SJCRH30 (cell line): ENCODE measurements around the gene TACSTD2. TPM values are rescaled to one million over a fixed set of nuclear protein-coding genes. Genes with fewer than 3 reads are reported as not detected.
A peak's percentile ranks its signal among the peaks of the same experiment; 100 is the strongest.
"Not testable (repeated sequence)": the region's sequence is repeated elsewhere in the genome, so short reads cannot be mapped to it uniquely, and the experiment has no call there.

ENCODE experiments used
- DNase-seq, 2 experiments: peaks; one replicate each; pipeline ENCODE4 v3.0.0-alpha.2; 2015 to 2020
- H3K27ac ChIP-seq: fragments of 250-450 bp; sonication (Bioruptor Pico); 2 replicates; pipeline ENCODE4 v1.5.1; 2020; ENCODE audit warnings: mild to moderate bottlenecking, moderate library complexity
- H3K27me3 ChIP-seq: fragments of 250-450 bp; sonication (Bioruptor Pico); 2 replicates; pipeline ENCODE4 v1.5.1; 2020; ENCODE audit warnings: mild to moderate bottlenecking, moderate library complexity
- H3K36me3 ChIP-seq: fragments of 250-450 bp; sonication (Bioruptor Pico); 2 replicates; pipeline ENCODE4 v1.5.1; 2020; ENCODE audit warnings: mild to moderate bottlenecking, moderate library complexity
- H3K4me1 ChIP-seq: fragments of 250-450 bp; sonication (Bioruptor Pico); 2 replicates; pipeline ENCODE4 v1.5.1; 2020; ENCODE audit warnings: mild to moderate bottlenecking, moderate library complexity
- H3K4me3 ChIP-seq: fragments of 250-450 bp; sonication (Bioruptor Pico); 2 replicates; pipeline ENCODE4 v1.5.1; 2020; ENCODE audit warnings: mild to moderate bottlenecking, moderate library complexity
- H3K9me3 ChIP-seq: fragments of 250-450 bp; sonication (Bioruptor Pico); replicated peaks from 2 replicates; pipeline ENCODE4 v1.5.1; 2020; ENCODE audit warnings: mild to moderate bottlenecking, moderate library complexity
- total RNA-seq: library from RNA; depleted of rRNA; stranded (reverse); fragments of >200 nt; shearing (Covaris generic); gene quantifications from 2 replicates; pipeline ENCODE4 v1.2.3, GENCODE V29; 2014; rRNA removed

TACSTD2 gene
- not detected in 2 replicates for total RNA-seq

GRCh38 chr1:58576727-58577653 lies at the start of gene TACSTD2:
Gene TACSTD2 (minus strand): TSS chr1:58577252. CDS start chr1:58577156, 96 bp downstream.
- 0 out of 2 replicates have a peak, but pooled peaks cover 6% of the 10 kb centered on the region for H3K9me3 ChIP-seq
- H3K4me1 ChIP-seq = peaks cover 12% of the 10 kb centered on the region; the same call in 1 of the 2 replicates
- H3K27ac ChIP-seq = no peak within 1 kb of the TSS
- H3K36me3 ChIP-seq = no peaks in the 10 kb centered on the region
- no peak within 1 kb of the TSS for H3K4me3 ChIP-seq
- H3K27me3 ChIP-seq = no peaks in the 10 kb centered on the region
- no peak for DNase-seq

DNA sequence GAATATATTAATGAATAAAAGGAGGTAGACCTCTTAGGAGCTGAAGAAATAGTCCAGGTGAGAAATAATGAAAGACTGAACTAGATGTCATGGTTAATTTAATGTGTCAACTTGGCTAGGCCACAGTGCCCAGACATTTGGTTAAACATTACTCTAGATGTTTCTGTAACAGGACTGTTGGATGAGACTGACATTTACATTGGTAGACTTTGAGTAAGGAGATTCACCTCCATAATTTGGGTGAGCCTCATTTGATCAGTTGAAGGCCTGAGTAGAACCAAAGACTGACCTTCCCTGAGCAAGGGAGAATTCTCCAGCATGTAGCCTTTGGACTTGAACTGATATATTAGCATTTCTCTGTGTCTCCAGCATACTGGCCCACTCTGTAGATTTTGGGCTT lies 49.2 kb upstream of the TACSTD2 start:
- Histone ChIP-seq H3K4me3 (no peak overlapping the region), H3K27ac (no peak overlapping the region), H3K36me3 (no peaks in the 10 kb centered on the region), H3K27me3 (no peaks in the 10 kb centered on the region), H3K9me3 (no peaks in the 10 kb centered on the region), H3K4me1 (peaks cover 10% of the 10 kb centered on the region)
- DNase-seq = no peak

- not testable (repeated sequence) for H3K4me3 ChIP-seq, H3K27me3 ChIP-seq, H3K36me3 ChIP-seq, H3K9me3 ChIP-seq, DNase-seq, H3K27ac ChIP-seq
- peaks cover 15% of the 10 kb centered on the region for H3K4me1 ChIP-seq
Observed at GRCh38 chr1:58623259-58623658, 46.2 kb upstream of the TACSTD2 start.

DNA sequence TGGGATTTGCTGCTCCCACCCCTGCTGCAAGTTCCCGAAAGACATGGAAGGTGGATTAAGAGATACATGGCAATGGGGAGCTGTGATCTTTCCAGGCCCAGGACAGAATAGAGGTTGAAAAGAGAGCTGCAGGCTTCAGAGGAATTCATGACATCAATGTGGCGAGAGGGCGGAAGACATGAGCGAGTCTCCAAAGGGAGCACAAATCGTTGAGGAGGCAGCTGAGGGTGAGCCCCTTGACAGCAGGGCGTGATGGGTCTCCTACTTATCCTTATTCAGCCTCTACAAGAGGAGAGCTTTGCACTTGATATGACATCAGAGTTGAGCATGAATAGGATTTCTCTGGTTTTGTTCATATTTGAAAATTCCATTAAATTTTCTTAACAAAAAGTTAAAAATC lies 45.5 kb upstream of the TACSTD2 start:
- H3K4me1 ChIP-seq = peaks cover 15% of the 10 kb centered on the region
- no peaks in the 10 kb centered on the region for H3K36me3 ChIP-seq
- H3K27me3 ChIP-seq = no peaks in the 10 kb centered on the region
- no peaks in the 10 kb centered on the region for H3K9me3 ChIP-seq
- no peak overlapping the region for H3K27ac ChIP-seq
- no peak overlapping the region for H3K4me3 ChIP-seq
- DNase-seq = no peak

GRCh38 chr1:58621391-58621790 lies 44.3 kb upstream of the TACSTD2 start:
- Histone ChIP-seq H3K9me3 (no peaks in the 10 kb centered on the region), H3K36me3 (no peaks in the 10 kb centered on the region), H3K4me1 (peaks cover 15% of the 10 kb centered on the region), H3K4me3 (no peak overlapping the region), H3K27me3 (no peaks in the 10 kb centered on the region), H3K27ac (no peak overlapping the region)
- peak in 1 of 2 experiments; percentile 20 for DNase-seq

DNA sequence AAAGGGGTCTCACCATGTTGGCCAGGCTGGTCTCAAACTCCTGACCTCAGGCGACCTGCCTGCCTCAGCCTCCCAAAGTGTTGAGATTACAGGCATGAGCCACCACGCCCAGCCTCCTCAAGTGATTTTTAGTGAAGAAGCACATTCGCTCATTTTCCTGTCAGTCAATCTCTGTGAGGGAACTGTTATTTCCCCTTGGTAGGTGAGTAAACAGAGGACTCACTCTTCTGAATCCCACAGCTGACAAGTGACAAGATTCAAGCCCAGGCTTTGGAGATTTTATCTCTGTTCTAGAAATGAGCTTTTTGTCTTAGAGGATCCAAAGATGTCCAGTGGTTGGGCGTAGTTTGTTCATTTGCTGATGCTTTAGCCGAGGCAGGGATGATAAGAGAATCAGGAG lies 43.9 kb upstream of the TACSTD2 start:
- no peak overlapping the region for H3K4me3 ChIP-seq
- H3K36me3 ChIP-seq = no peaks in the 10 kb centered on the region
- no peak overlapping the region for H3K27ac ChIP-seq
- H3K27me3 ChIP-seq = no peaks in the 10 kb centered on the region; the same call in 1 of the 2 replicates
- peaks cover 15% of the 10 kb centered on the region for H3K4me1 ChIP-seq
- DNase-seq = peak in 1 of 2 experiments; percentile 16
- H3K9me3 ChIP-seq = no peaks in the 10 kb centered on the region

DNA sequence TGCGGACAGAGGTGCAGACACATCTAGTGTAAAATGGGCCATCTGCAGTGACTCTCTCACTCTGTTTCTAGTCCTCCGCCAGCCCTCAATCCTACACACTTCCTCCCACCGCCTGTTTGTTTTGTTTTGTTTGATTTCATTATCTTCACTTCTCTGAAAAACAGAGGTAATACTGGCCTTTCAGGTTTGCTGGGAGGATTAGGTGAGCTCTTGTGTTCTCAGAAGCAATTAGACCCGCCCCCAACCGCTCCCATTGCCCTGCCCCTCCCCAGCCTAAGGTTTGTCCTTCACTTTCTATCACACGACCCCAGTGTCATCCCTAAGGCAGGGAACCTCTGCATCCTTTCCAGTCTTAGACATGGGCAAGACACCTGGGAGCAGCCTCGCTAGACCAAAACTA lies 43.2 kb upstream of the TACSTD2 start:
- no peak overlapping the region for H3K27ac ChIP-seq
- DNase-seq = no peak
- no peak overlapping the region for H3K4me3 ChIP-seq

DNA sequence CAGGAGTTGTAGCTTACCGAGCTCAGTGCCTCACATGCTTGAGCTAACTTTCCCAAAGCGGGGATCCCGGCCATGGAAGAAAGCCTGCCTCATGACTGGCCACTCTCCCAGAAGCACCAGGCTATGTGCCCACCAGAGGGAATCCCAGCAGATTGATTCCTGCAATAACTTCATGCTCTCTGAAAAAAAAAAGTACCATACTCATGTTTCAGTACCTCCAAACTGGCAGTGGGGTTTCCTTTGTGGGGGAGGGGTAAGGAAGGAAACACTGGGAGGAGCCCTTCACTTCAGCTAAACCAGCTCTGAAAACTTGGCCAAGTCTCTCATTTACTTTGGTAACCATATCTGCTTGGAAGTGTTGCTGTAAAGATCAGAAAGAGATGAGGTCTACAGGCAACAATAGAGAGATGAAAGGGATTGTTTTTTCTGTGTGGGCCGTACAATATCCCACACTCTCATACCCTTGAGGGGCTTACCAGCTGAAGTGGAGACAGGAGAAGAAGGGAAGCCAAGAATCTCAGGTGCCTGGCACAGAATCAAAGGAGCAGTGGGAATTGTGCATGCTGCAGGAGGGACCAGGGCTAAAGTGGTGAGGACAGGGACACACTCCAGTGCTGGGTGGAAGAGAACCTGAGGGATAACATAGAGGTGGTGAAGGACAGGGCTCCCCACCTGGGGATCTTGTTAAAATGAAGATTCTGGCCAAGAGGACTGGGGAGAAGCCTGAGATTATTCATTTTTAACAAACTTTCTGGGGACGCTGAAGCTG lies 42.4 kb upstream of the TACSTD2 start:
- no peaks in the 10 kb centered on the region; the same call in 1 of the 2 replicates for H3K27me3 ChIP-seq
- no peak overlapping the region for H3K27ac ChIP-seq
- H3K9me3 ChIP-seq = no peaks in the 10 kb centered on the region
- no peak for DNase-seq
- no peaks in the 10 kb centered on the region for H3K36me3 ChIP-seq
- H3K4me3 ChIP-seq = no peak overlapping the region
- H3K4me1 ChIP-seq = peaks cover 15% of the 10 kb centered on the region

More for the DNA sequence above, 43.2 kb upstream of the TACSTD2 start:
- H3K36me3 ChIP-seq = no peaks in the 10 kb centered on the region
- H3K27me3 ChIP-seq = no peaks in the 10 kb centered on the region; the same call in 1 of the 2 replicates
- peaks cover 15% of the 10 kb centered on the region for H3K4me1 ChIP-seq
- H3K9me3 ChIP-seq = no peaks in the 10 kb centered on the region

- no peaks in the 10 kb centered on the region for H3K9me3 ChIP-seq
- H3K4me1 ChIP-seq = peaks cover 15% of the 10 kb centered on the region
- no peaks in the 10 kb centered on the region for H3K36me3 ChIP-seq
- no peak overlapping the region for H3K4me3 ChIP-seq
- H3K27ac ChIP-seq = no peak overlapping the region
- H3K27me3 ChIP-seq = no peaks in the 10 kb centered on the region; the same call in 1 of the 2 replicates
- DNase-seq = no peak
Observed at GRCh38 chr1:58618303-58618702, 41.3 kb upstream of the TACSTD2 start.

- no peaks in the 10 kb centered on the region for H3K9me3 ChIP-seq
- DNase-seq = no peak
- H3K4me3 ChIP-seq = no peak overlapping the region
- H3K27me3 ChIP-seq = no peaks in the 10 kb centered on the region; the same call in 1 of the 2 replicates
- H3K4me1 ChIP-seq = no peaks in the 10 kb centered on the region
- no peak overlapping the region for H3K27ac ChIP-seq
- no peaks in the 10 kb centered on the region for H3K36me3 ChIP-seq
Observed at GRCh38 chr1:58611861-58612385, 34.9 kb upstream of the TACSTD2 start.

GRCh38 chr1:58608945-58609344 lies 31.9 kb upstream of the TACSTD2 start:
- H3K4me1 ChIP-seq = no peaks in the 10 kb centered on the region
- H3K27ac ChIP-seq = no peak overlapping the region
- peaks cover 13% of the 10 kb centered on the region for H3K9me3 ChIP-seq
- H3K36me3 ChIP-seq = no peaks in the 10 kb centered on the region
- H3K27me3 ChIP-seq = no peaks in the 10 kb centered on the region
- no peak for DNase-seq
- no peak overlapping the region for H3K4me3 ChIP-seq

- Histone ChIP-seq H3K27ac (no peak overlapping the region), H3K9me3 (peaks cover 18% of the 10 kb centered on the region), H3K4me3 (no peak overlapping the region), H3K4me1 (no peaks in the 10 kb centered on the region), H3K36me3 (no peaks in the 10 kb centered on the region), H3K27me3 (no peaks in the 10 kb centered on the region)
- no peak for DNase-seq
Observed at GRCh38 chr1:58608297-58608696, 31.2 kb upstream of the TACSTD2 start.

- H3K4me1 ChIP-seq = 0 out of 2 replicates have a peak, but pooled peaks cover 2% of the 10 kb centered on the region
- H3K4me3 ChIP-seq = no peak overlapping the region
- H3K27ac ChIP-seq = no peak overlapping the region
- no peaks in the 10 kb centered on the region for H3K36me3 ChIP-seq
- peaks cover 23% of the 10 kb centered on the region for H3K9me3 ChIP-seq
- no peak for DNase-seq
- H3K27me3 ChIP-seq = 0 out of 2 replicates have a peak, but pooled peaks cover 2% of the 10 kb centered on the region
Observed at GRCh38 chr1:58607391-58607790, 30.3 kb upstream of the TACSTD2 start.

- H3K27me3 ChIP-seq, DNase-seq, H3K4me3 ChIP-seq, H3K27ac ChIP-seq, H3K36me3 ChIP-seq: not testable (repeated sequence)
- Histone ChIP-seq H3K9me3 (peaks cover 30% of the 10 kb centered on the region), H3K4me1 (peaks cover 19% of the 10 kb centered on the region)
Observed at GRCh38 chr1:58601921-58602320, 24.9 kb upstream of the TACSTD2 start.
